ENCODE measurements around the gene LRRC8C.

Gene LRRC8C

GRCh38 chr1:89763649-89763986 lies 130.7 kb downstream of the LRRC8C start:
- no peak overlapping the region for H3K27ac ChIP-seq (ENCODE audit: low read length)
- H3K4me2 ChIP-seq (ENCODE audit: insufficient read depth, low read length): peak overlapping the region; percentile 86
- H3K27me3 ChIP-seq (ENCODE audit: insufficient read depth, low read length, poor library complexity): no peaks in the 10 kb centered on the region
- DNase-seq (no peak), ATAC-seq (ENCODE audit: insufficient read depth, low read depth) (no peak)
- TF ChIP-seq, protein P1, sequence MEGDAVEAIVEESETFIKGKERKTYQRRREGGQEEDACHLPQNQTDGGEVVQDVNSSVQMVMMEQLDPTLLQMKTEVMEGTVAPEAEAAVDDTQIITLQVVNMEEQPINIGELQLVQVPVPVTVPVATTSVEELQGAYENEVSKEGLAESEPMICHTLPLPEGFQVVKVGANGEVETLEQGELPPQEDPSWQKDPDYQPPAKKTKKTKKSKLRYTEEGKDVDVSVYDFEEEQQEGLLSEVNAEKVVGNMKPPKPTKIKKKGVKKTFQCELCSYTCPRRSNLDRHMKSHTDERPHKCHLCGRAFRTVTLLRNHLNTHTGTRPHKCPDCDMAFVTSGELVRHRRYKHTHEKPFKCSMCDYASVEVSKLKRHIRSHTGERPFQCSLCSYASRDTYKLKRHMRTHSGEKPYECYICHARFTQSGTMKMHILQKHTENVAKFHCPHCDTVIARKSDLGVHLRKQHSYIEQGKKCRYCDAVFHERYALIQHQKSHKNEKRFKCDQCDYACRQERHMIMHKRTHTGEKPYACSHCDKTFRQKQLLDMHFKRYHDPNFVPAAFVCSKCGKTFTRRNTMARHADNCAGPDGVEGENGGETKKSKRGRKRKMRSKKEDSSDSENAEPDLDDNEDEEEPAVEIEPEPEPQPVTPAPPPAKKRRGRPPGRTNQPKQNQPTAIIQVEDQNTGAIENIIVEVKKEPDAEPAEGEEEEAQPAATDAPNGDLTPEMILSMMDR (IDR thresholded peaks at IDR 0.05; ENCODE audit: borderline replicate concordance, extremely low read depth, low read length, poor library complexity, severe bottlenecking): no peak
- TF ChIP-seq EZH2 (IDR thresholded peaks at IDR 0.05; ENCODE audit: borderline replicate concordance, low read depth, low read length, severe bottlenecking): no peak
- H3K79me2 ChIP-seq (ENCODE audit: insufficient read depth, low read length): no peaks in the 10 kb centered on the region
- H4K20me1 ChIP-seq (ENCODE audit: insufficient read depth, low read length): no peaks in the 10 kb centered on the region
- H3K9me3 ChIP-seq (ENCODE audit: insufficient read depth, low read length, severe bottlenecking): no peaks in the 10 kb centered on the region
- H3K9ac ChIP-seq (ENCODE audit: low read depth, low read length): no peak overlapping the region
- H3K4me3 ChIP-seq (ENCODE audit: low read depth in 1 of 2, low read length in 2 of 2): no peak overlapping the region
- H3K36me3 ChIP-seq (ENCODE audit: insufficient read depth, low read length): no peaks in the 10 kb centered on the region
- H2AFZ ChIP-seq (ENCODE audit: low read depth, low read length): peak overlapping the region; percentile 93
- peaks cover 28% of the 10 kb centered on the region for H3K4me1 ChIP-seq (ENCODE audit: insufficient read depth, low read length)

GRCh38 chr1:89765774-89766173 lies 132.9 kb downstream of the LRRC8C start:
- Histone ChIP-seq H4K20me1 (ENCODE audit: insufficient read depth, low read length) (no peaks in the 10 kb centered on the region), H3K4me1 (ENCODE audit: insufficient read depth, low read length) (peaks cover 14% of the 10 kb centered on the region), H3K36me3 (ENCODE audit: insufficient read depth, low read length) (no peaks in the 10 kb centered on the region), H3K4me2 (ENCODE audit: insufficient read depth, low read length) (no peak overlapping the region), H3K9ac (ENCODE audit: low read depth, low read length) (no peak overlapping the region), H3K27me3 (ENCODE audit: insufficient read depth, low read length, poor library complexity) (no peaks in the 10 kb centered on the region), H2AFZ (ENCODE audit: low read depth, low read length) (no peak overlapping the region), H3K79me2 (ENCODE audit: insufficient read depth, low read length) (no peaks in the 10 kb centered on the region), H3K27ac (ENCODE audit: low read length) (no peak overlapping the region), H3K9me3 (ENCODE audit: insufficient read depth, low read length, severe bottlenecking) (no peaks in the 10 kb centered on the region), H3K4me3 (ENCODE audit: low read depth in 1 of 2, low read length in 2 of 2) (no peak overlapping the region)
- no peak for ATAC-seq (ENCODE audit: insufficient read depth, low read depth)
- no peak for DNase-seq
- TF ChIP-seq EZH2 (IDR thresholded peaks at IDR 0.05; ENCODE audit: borderline replicate concordance, low read depth, low read length, severe bottlenecking): no peak
- TF ChIP-seq, protein P1 (IDR thresholded peaks at IDR 0.05; ENCODE audit: borderline replicate concordance, extremely low read depth, low read length, poor library complexity, severe bottlenecking): no peak

DNA sequence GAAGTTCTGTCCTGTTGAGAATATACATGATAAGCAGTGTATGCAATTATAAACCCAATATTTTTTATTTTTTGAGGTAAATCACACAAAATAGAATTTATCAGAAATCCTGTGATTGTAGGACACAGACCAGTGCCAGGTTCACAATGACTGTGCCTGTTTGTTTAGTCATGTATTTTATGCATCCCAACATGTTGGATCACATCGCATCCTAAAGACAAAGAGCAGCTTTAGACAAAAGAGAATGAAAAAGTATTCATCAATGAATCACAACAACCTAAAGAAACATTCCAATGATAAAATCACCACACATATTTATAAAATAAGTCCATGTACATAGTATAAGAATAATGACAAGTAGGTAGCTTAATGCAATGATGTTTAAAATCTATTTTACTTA lies 134.7 kb downstream of the LRRC8C start:
- TF ChIP-seq EZH2 (IDR thresholded peaks at IDR 0.05; ENCODE audit: borderline replicate concordance, low read depth, low read length, severe bottlenecking): no peak
- TF ChIP-seq, protein P1 (IDR thresholded peaks at IDR 0.05; ENCODE audit: borderline replicate concordance, extremely low read depth, low read length, poor library complexity, severe bottlenecking): no peak
- H3K4me3 ChIP-seq (ENCODE audit: low read depth in 1 of 2, low read length in 2 of 2): no peak overlapping the region
- no peak overlapping the region for H2AFZ ChIP-seq (ENCODE audit: low read depth, low read length)
- H3K4me1 ChIP-seq (ENCODE audit: insufficient read depth, low read length): peaks cover 10% of the 10 kb centered on the region
- no peaks in the 10 kb centered on the region for H3K36me3 ChIP-seq (ENCODE audit: insufficient read depth, low read length)
- H3K27me3 ChIP-seq (ENCODE audit: insufficient read depth, low read length, poor library complexity): no peaks in the 10 kb centered on the region
- DNase-seq (no peak), ATAC-seq (ENCODE audit: insufficient read depth, low read depth) (no peak)
- no peak overlapping the region for H3K27ac ChIP-seq (ENCODE audit: low read length)
- H4K20me1 ChIP-seq (ENCODE audit: insufficient read depth, low read length): no peaks in the 10 kb centered on the region
- no peaks in the 10 kb centered on the region for H3K9me3 ChIP-seq (ENCODE audit: insufficient read depth, low read length, severe bottlenecking)
- no peaks in the 10 kb centered on the region for H3K79me2 ChIP-seq (ENCODE audit: insufficient read depth, low read length)
- H3K9ac ChIP-seq (ENCODE audit: low read depth, low read length): no peak overlapping the region
- no peak overlapping the region for H3K4me2 ChIP-seq (ENCODE audit: insufficient read depth, low read length)
